GM12873 (cell line): ENCODE results near the gene PPM1E.

Experiments used
- TF ChIP-seq, protein P1 (sequence below): IDR thresholded peaks from 2 replicates; pipeline ENCODE4 v1.5.1; 2012; ENCODE audit warnings: low read depth, mild to moderate bottlenecking, moderate library complexity, low read length, control low read depth; ENCODE audit not compliant: insufficient read depth; ENCODE audit errors: missing control alignments

PPM1E gene

DNA sequence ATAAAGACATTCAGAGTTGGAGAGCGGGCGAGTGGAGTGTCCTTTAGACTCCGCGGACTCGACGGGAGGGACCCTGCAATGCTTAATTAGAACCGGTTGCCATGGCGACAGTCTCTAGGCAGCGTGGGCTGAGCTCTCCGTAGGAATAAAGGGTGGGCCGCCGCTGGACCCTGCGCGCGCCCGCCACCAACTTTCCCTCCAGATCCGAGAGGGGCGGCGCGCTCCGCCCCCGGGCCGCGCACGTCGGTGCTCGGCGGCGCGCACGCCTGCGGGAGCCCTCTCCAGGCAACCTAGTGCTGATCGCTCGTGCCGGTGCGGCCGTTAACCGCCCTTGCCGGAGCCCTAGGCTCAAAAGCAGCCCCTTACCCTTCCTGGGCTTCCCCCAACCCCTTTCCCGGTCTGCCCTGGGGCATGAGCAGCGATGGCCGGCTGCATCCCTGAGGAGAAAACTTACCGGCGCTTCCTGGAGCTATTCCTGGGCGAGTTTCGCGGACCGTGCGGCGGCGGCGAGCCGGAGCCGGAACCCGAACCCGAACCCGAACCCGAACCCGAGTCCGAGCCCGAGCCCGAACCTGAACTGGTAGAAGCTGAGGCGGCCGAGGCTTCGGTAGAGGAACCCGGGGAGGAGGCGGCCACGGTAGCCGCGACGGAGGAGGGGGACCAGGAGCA, at the start of gene PPM1E:
TSS of gene PPM1E (plus strand) at position 278 of the 669 bp plus-strand sequence.
- TF ChIP-seq, protein P1, sequence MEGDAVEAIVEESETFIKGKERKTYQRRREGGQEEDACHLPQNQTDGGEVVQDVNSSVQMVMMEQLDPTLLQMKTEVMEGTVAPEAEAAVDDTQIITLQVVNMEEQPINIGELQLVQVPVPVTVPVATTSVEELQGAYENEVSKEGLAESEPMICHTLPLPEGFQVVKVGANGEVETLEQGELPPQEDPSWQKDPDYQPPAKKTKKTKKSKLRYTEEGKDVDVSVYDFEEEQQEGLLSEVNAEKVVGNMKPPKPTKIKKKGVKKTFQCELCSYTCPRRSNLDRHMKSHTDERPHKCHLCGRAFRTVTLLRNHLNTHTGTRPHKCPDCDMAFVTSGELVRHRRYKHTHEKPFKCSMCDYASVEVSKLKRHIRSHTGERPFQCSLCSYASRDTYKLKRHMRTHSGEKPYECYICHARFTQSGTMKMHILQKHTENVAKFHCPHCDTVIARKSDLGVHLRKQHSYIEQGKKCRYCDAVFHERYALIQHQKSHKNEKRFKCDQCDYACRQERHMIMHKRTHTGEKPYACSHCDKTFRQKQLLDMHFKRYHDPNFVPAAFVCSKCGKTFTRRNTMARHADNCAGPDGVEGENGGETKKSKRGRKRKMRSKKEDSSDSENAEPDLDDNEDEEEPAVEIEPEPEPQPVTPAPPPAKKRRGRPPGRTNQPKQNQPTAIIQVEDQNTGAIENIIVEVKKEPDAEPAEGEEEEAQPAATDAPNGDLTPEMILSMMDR: no peak

DNA sequence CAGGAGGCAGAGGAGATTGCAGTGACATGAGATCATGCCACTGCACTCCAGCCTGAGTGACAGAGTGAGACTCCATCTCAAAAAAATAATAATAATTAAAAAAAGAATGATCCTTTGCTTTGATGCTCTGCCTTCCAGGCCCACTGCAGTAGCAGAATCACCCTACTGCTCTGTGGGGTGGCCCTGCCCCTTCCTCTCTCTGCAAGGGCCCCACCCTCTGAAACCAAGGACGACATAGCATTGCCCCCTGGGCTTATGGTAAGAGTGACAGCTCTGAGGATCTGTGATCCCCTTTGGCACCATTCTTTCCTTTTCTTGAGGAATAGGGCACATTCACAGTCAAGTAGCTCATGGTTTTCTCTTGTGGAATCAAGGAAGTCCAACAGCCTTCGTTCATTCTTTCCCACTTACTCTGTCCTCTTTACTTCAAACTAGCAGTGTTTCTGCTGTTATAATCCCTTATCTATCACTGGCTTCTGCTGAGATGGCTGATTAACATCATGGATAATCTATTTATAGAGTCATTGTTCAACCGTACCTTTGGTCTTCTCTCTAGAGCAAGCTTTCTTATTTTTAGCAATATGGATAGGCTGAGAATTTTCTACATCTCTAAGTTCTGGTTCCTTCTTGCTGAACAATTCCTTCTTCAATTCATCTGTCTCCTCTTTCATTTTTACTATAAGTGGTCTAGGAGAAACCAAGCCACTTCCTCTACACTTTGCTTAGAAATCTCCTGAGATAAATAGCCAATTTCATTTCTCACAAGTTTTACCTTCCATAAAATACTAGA, 49.1 kb upstream of the PPM1E start:
- TF ChIP-seq, protein P1: no peak

DNA sequence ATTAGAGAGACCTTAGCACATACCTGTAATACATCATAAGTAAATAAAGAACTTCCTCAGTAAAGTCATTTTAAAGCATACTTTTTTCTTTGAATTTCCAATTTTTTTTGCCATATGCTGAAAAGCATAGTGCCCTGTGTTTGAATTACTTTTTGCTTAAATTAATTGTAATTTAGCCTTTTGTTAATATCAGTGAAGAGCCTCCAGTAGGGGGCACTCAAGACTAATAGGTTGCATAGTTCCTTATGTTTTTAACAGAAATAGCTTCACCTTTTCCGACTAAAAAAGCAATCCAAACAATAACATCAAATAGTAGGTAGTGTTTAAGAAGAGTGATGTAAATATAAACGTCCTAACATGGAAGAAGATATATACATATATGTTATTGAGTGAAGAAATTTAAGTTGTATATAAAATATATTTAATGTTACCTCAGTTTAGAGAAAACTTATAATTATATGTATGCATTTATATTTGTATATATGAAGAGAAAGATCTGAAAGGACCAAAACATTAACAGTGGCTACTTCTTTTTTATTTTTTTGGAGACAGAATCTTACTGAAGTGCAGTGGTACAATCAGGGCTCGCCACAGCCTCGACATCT, 44.6 kb upstream of the PPM1E start:
- TF ChIP-seq, protein P1: peak; percentile 61

DNA sequence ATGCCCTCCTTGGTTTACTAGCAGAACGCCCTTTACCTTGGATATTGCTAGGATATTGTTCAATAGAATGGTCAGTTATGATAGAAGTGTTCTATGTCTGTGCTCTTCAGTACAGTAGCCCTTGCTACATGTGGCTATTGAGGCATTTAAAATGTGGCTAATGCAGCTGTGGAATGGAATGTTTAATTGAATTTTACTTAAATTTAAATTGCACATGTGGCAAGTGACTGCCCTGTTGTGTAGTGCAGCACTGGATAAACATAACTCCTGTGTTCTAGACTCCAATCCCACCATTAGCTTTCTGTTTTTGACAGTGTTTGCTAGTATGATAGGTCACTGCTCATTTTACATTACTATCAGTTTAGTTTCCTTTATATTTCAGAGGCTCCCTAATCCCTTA, 33.4 kb upstream of the PPM1E start:
- TF ChIP-seq, protein P1: no peak

DNA sequence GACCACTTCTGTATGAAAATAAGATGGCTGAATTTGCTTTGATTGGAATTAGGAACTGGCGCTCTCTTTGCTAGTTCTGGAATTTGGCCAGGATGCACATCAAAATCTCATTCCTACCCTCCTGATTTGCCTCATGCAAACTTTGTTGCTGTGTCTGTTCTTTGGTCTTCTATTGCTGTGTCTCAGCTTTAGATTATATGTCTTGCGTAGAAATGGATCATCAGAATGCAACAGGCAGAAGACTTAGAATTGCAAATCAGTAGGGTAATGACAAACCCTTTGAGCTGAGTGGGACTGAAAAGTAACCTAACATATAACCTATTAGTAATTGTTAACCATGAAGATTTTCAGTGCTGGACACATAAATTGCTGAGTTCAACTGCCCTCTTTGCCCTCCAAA, 33.0 kb upstream of the PPM1E start:
- TF ChIP-seq, protein P1: no peak

DNA sequence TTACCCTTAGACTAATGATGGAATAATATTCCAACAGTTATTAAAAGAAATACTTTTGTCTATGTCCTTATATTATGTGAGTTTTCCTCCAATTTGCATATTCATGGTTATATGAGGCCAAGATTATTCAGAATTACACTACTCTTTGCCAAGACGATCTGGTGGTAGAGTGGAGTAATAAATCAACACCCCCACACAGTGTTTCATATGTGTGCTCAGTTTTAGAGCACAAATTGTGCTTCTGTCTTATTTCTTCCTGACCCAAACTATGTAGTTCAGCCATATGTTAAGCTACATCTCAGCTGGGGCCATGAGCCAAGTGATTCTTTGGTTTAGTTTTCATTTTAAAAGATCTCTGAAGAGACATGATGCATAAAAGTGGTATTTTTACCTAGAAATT, 26.9 kb upstream of the PPM1E start:
- TF ChIP-seq, protein P1: no peak

DNA sequence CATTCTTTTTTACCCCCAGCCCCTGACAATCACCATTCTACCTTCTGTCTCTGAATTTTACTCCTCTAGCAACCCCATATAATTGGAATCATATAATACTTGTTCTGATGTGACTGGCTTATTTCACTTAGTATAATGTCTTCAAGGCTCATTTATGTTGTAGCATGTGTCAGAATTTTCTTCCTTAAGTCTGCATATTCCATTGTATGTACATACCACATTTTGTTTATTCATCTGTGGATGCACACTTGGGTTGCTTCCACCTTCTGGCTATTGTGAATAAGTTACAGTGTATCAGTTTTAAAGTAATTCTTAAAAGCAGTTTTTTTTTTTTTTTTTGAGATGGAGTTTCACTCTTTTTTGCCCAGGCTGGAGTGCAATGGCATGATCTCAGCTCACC, 24.7 kb upstream of the PPM1E start:
- TF ChIP-seq, protein P1: no peak
